Activated CD8-positive, alpha-beta T cell treated with anti-CD3 and anti-CD28 coated beads for 36 hours (primary cell): ENCODE results near the gene ARHGAP32. TPM values are rescaled to one million over a fixed set of nuclear protein-coding genes. Genes with fewer than 3 reads are reported as not detected.

ENCODE experiments used
- ATAC-seq: fragments of 200-7000 bp; cut with Tn5 transposase; one replicate; pipeline ENCODE4 v1.10.0; 2021; ENCODE audit warnings: mild to moderate bottlenecking, moderate library complexity
- CTCF ChIA-PET: fragments of 350-600 bp; sonication (Branson Sonifier 250); formaldehyde crosslinking; loops from one replicate; lab custom pipeline; 2021; ENCODE audit warnings: antibody characterized with exemption; lab: Charles Lee
- POLR2A ChIA-PET: fragments of 350-600 bp; sonication (Branson Sonifier 250); formaldehyde crosslinking; loops from one replicate; lab custom pipeline; 2021; ENCODE audit warnings: antibody characterized with exemption; lab: Charles Lee
- DNase-seq: peaks from one replicate; pipeline ENCODE4 v3.0.0-alpha.2; 2020
- H3K27ac Mint-ChIP-seq: one replicate; pipeline ENCODE4 v1.8.0; 2021; ENCODE audit warnings: mild to moderate bottlenecking, mixed read lengths
- H3K27me3 Mint-ChIP-seq: one replicate; pipeline ENCODE4 v1.8.0; 2021; ENCODE audit warnings: mixed read lengths
- H3K36me3 Mint-ChIP-seq: one replicate; pipeline ENCODE4 v1.8.0; 2021; ENCODE audit warnings: low read depth, mixed read lengths
- H3K4me1 Mint-ChIP-seq: one replicate; pipeline ENCODE4 v1.8.0; 2021; ENCODE audit warnings: low read depth, mixed read lengths
- H3K4me3 Mint-ChIP-seq: one replicate; pipeline ENCODE4 v1.8.0; 2021; ENCODE audit warnings: mild to moderate bottlenecking, moderate library complexity, mixed read lengths
- H3K9me3 Mint-ChIP-seq: one replicate; pipeline ENCODE4 v1.8.0; 2021; ENCODE audit warnings: mixed read lengths
- CTCF ChIP-seq: fragments of 200-600 bp; IDR thresholded peaks from one replicate; pipeline ENCODE4 v1.8.0; 2022; ENCODE audit warnings: antibody characterized with exemption, mild to moderate bottlenecking
- intact Hi-C: fragments of 100-400 bp; cut with micrococcal nuclease; formaldehyde crosslinking; loops from one replicate; pipeline ENCODE4 v1.10.0; 2022
- total RNA-seq, 2 experiments: library from RNA; stranded (reverse); gene quantifications; one replicate each; pipeline ENCODE4 v1.2.3, GENCODE V29; 2021

The ARHGAP32 gene
- total RNA-seq, 2 experiments from 2014 or later: 6.6 to 6.7 TPM

- Mint-ChIP-seq H3K36me3 (no peaks in the 10 kb centered on the region), H3K9me3 (no peaks in the 10 kb centered on the region), H3K4me3 (no peak overlapping the region), H3K27me3 (no peaks in the 10 kb centered on the region), H3K27ac (no peak overlapping the region), H3K4me1 (no peaks in the 10 kb centered on the region)
- ATAC-seq: no peak
- ChIA-PET POLR2A (no interaction called here), CTCF (interaction anchor here (0.6 to 3.9 kb wide), 5 partner anchors 16 to 1096 kb away, joined by 3 to 17 read pairs (median 3); no protein-coding TSS in a partner anchor)
- DNase-seq: no peak
- no peak for TF ChIP-seq CTCF
- intact Hi-C loops: no loop called here
Observed at GRCh38 chr11:128940603-128941002, 251.5 kb downstream of the ARHGAP32 start.

GRCh38 chr11:128940156-128940555 is 252.0 kb downstream of the ARHGAP32 start:
- no peak for TF ChIP-seq CTCF
- Mint-ChIP-seq H3K4me3 (no peak overlapping the region), H3K4me1 (no peaks in the 10 kb centered on the region), H3K27me3 (no peaks in the 10 kb centered on the region), H3K27ac (no peak overlapping the region), H3K9me3 (no peaks in the 10 kb centered on the region), H3K36me3 (no peaks in the 10 kb centered on the region)
- ChIA-PET POLR2A (no interaction called here), CTCF (interaction anchor here (1.1 to 3.9 kb wide), 4 partner anchors 17 to 424 kb away, joined by 3 to 17 read pairs (median 9); no protein-coding TSS in a partner anchor)
- no peak for DNase-seq
- ATAC-seq: no peak
- intact Hi-C loops: no loop called here

GRCh38 chr11:128939591-128939990 is 252.5 kb downstream of the ARHGAP32 start:
- Mint-ChIP-seq H3K27ac (no peak overlapping the region), H3K4me1 (no peaks in the 10 kb centered on the region), H3K27me3 (no peaks in the 10 kb centered on the region), H3K36me3 (no peaks in the 10 kb centered on the region), H3K4me3 (no peak overlapping the region), H3K9me3 (no peaks in the 10 kb centered on the region)
- ChIA-PET POLR2A (no interaction called here), CTCF (interaction anchor here (1.1 to 3.9 kb wide), 4 partner anchors 14 to 425 kb away, joined by 3 to 17 read pairs (median 9); no protein-coding TSS in a partner anchor)
- no peak for TF ChIP-seq CTCF
- no peak for DNase-seq
- intact Hi-C loops: no loop called here
- no peak for ATAC-seq

- H3K4me3 Mint-ChIP-seq: no peak overlapping the region
- H3K9me3 Mint-ChIP-seq: no peaks in the 10 kb centered on the region
- ATAC-seq: no peak
- no peak for DNase-seq
- no peaks in the 10 kb centered on the region for H3K36me3 Mint-ChIP-seq
- intact Hi-C loops: no loop called here
- ChIA-PET CTCF (interaction anchor here (1.3 to 3.9 kb wide), 4 partner anchors 13 to 53 kb away, joined by 3 to 17 read pairs (median 15); no protein-coding TSS in a partner anchor), POLR2A (no interaction called here)
- no peak overlapping the region for H3K27ac Mint-ChIP-seq
- H3K4me1 Mint-ChIP-seq: no peaks in the 10 kb centered on the region
- H3K27me3 Mint-ChIP-seq: no peaks in the 10 kb centered on the region
- no peak for TF ChIP-seq CTCF
Observed at GRCh38 chr11:128938156-128938885, 253.8 kb downstream of the ARHGAP32 start.

- DNase-seq: no peak
- TF ChIP-seq CTCF: no peak
- H3K27ac Mint-ChIP-seq: no peak overlapping the region
- no peaks in the 10 kb centered on the region for H3K9me3 Mint-ChIP-seq
- H3K27me3 Mint-ChIP-seq: no peaks in the 10 kb centered on the region
- POLR2A ChIA-PET: no interaction called here
- CTCF ChIA-PET: interaction anchor here (0.8 to 3.8 kb wide), 3 partner anchors 19 to 52 kb away, joined by 3 to 17 read pairs (median 15); no protein-coding TSS in a partner anchor
- H3K4me1 Mint-ChIP-seq: no peaks in the 10 kb centered on the region
- no peak for ATAC-seq
- intact Hi-C loops: no loop called here
- no peaks in the 10 kb centered on the region for H3K36me3 Mint-ChIP-seq
- no peak overlapping the region for H3K4me3 Mint-ChIP-seq
Observed at GRCh38 chr11:128937480-128937879, 254.6 kb downstream of the ARHGAP32 start.
